GM19351 (cell line): ENCODE data around the gene CDCA7L.

ENCODE experiments used
- ATAC-seq: cut with Tn5 transposase; IDR thresholded peaks from one replicate; pipeline ENCODE4 v1.9.1; 2021; ENCODE audit warnings: mild to moderate bottlenecking, moderate library complexity; ENCODE audit not compliant: unreplicated experiment

The CDCA7L gene

GRCh38 chr7:21945454-21946221, at the start of gene CDCA7L:
Gene CDCA7L, minus strand, starts transcription at chr7:21945899. Its CDS starts 95 bp downstream, at chr7:21945804.
- ATAC-seq = peak; percentile 74

GRCh38 chr7:21986096-21986495, 40.4 kb upstream of the CDCA7L start:
- ATAC-seq = no peak

- no peak for ATAC-seq
Observed at GRCh38 chr7:21984042-21984441, 38.3 kb upstream of the CDCA7L start.

- no peak for ATAC-seq
Observed at GRCh38 chr7:21983056-21983455, 37.4 kb upstream of the CDCA7L start.

- no peak for ATAC-seq
Observed at GRCh38 chr7:21981524-21981923, 35.8 kb upstream of the CDCA7L start.

GRCh38 chr7:21980926-21981500, 35.3 kb upstream of the CDCA7L start:
- no peak for ATAC-seq

GRCh38 chr7:21972397-21972784, 26.7 kb upstream of the CDCA7L start:
- no peak for ATAC-seq

GRCh38 chr7:21971780-21972396, 26.2 kb upstream of the CDCA7L start:
- ATAC-seq = no peak

- ATAC-seq = no peak
Observed at GRCh38 chr7:21969822-21970221, 24.1 kb upstream of the CDCA7L start.

GRCh38 chr7:21967598-21968003, 21.9 kb upstream of the CDCA7L start:
- ATAC-seq = peak; percentile 25

- ATAC-seq = peak; percentile 94
Observed at GRCh38 chr7:21966271-21966670, 20.6 kb upstream of the CDCA7L start.

GRCh38 chr7:21965291-21965690, 19.6 kb upstream of the CDCA7L start:
- no peak for ATAC-seq

- ATAC-seq = no peak
Observed at GRCh38 chr7:21962677-21963076, 17.0 kb upstream of the CDCA7L start.

GRCh38 chr7:21960922-21961321, 15.2 kb upstream of the CDCA7L start:
- no peak for ATAC-seq

GRCh38 chr7:21959387-21959776, 13.7 kb upstream of the CDCA7L start:
- ATAC-seq = no peak

- ATAC-seq = no peak
Observed at GRCh38 chr7:21953781-21954180, 8.1 kb upstream of the CDCA7L start.

GRCh38 chr7:21948887-21949540, 3.3 kb upstream of the CDCA7L start:
- no peak for ATAC-seq

- no peak for ATAC-seq
Observed at GRCh38 chr7:21948364-21948763, 2.7 kb upstream of the CDCA7L start.

- no peak for ATAC-seq
Observed at GRCh38 chr7:21947946-21948345, 2.2 kb upstream of the CDCA7L start.

- no peak for ATAC-seq
Observed at GRCh38 chr7:21947056-21947455, 1.4 kb upstream of the CDCA7L start.

GRCh38 chr7:21946222-21946709, 567 bp upstream of the CDCA7L start:
- no peak for ATAC-seq
